NCI-H2171 (cell line): ENCODE data around the gene CRELD2.

Experiments
- DNase-seq: peaks from one replicate; lab custom pipeline; 2025; lab: John Stamatoyannopoulos, UW

CRELD2 gene

DNA sequence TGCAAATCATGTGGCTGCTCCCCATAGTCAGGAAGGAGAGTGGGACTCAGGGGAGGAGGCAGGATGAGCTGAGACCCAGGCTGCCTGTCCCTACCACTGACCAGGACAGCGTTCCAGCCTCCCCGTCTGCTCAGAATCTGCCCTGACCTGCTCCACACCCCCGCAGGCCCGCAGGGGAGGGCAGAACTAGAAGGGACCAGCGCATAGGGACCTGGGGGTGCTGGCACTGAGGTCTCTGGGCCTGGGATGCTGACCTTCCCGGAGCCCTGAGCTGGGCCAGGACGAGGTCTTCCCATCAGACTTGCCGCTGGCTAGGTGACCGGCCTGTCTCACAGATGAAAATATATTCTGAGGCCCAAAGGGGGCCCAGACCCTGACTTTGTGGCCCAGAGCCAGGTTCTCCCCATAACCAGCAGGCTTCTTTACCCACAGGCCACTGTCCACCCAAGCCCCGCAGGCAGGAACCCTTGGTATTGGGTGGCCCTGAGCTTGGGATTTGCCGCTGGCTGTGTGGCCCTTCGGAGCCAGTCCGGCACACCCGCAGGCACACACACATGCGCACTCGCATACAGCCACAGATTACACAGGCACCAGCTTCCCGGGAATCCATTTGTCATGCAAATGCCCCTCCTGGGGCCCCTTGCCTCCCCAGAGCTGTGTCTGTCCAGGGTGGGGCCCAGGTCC lies 28.3 kb downstream of the CRELD2 start:
- no peak for DNase-seq

DNA sequence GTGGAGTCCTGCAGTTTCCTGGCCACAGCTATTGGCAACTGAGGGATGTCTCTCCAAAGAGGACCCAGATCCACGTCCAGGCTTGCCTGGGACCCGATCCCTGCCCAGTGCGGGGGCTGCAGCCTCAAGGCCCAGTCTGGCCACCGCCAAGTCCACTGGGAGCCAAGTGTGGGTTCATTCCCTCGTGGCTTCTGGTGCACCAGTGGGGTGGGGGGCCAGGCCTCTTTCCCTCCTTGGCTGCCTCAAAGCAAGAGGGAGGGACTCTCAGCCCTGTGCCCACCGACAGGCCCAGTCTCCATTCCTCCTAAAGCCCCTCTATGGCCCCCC lies 28.8 kb downstream of the CRELD2 start:
- DNase-seq = no peak

DNA sequence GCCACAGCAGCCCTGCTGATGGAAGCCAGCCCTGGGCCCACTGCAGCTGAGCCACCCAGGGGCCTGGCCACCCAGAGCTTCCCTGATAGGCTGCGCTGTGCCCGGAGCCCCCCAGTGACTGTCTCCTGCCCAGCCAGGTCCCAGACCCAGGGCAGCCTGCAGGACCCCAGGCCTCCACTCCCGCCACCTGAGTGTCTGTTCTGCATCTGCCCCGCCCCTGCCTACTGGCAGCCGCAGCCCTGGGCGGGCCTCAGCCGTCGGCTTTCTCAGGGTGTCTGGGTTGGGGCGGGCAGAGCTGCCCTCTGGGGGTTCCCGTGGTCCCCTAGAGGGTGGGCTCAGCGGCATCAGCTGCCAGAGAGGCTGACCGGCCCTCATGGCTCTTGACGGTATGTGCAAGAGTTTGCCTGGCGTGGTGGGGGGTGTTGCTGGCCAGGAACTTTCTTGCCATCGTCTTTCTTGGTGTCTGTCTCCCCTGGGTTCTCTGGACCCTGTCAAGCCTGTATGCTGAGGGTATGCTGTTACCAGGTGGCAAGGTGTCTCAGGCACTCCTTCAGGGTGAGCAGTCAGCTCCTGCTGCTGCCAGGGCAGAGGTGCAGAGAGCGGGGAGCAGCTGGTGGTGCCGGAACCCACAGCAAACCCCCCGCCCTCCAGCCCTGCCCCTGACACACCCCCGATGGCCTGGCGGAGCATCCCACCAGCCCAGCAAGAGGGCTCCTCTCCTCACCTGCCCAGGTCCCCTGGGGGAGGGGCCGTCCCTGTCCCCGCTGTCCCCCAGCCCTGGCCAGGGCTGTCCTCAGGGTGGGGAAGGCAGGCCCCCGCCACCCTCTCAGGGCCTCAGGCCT lies 29.9 kb downstream of the CRELD2 start:
- no peak for DNase-seq

DNA sequence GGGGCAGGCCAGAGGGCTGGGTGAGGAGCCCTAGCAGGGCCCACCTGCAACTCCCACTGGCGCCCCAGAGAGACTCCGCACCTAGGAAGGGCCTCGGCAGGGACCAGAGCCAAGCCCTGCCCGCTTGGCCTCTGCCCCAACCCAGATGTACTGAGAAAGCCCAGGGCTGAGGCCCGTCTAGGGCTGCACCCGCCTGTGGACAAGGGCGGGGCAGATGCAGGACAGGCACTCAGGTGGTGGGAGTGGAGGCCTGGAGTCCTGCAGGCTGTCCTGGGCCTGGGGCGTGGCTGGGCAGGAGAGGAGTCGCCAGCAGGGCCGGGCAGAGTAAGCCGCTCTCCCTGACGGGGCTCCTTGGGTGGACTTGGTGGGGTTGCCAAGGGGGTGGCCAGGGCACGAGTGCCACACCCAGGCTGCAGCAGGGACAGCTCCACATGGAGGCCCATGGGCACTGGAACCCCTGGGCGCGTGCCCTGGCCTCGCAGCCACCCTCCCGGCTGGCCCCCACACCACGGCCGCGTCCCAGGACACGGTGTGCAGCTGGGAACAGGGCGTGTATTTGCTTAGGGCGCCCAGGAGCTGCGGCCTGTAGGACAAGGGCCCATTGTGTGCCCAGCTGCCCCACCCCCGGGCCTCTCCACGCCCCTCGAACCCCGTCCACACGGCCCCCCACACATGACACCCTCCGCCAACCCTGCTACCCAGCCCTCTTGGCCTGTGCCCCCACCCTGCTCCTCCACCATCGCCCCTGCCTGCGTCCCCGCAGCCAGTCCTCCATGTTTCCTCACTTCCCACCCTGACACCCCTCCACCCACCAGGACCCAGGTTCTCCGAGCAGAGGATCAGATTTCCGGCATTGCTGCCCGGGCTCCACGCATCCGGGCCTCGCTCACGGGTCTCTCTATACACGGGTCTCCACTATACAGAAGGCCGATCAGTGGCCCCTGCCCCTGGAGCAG lies 30.8 kb downstream of the CRELD2 start:
- DNase-seq = no peak

DNA sequence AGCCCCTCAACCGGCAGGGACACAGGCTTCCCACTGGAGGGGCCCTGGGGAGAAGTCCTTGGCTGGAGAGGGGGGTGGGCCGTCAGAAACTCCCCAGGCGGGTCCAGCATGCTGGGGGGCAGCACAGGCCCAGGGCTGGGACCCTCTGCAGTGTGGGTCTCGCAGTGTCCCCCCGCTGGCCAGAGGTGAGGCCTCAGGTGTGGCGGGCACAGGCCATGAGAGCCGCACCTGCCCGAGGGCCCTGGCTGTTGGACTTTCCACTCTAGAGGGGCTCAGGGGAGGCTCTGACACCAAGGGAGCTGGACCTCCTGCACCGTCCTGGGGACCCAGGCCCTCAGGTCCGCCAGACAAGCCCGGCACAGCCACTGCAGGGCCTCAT lies 31.5 kb downstream of the CRELD2 start:
- no peak for DNase-seq

DNA sequence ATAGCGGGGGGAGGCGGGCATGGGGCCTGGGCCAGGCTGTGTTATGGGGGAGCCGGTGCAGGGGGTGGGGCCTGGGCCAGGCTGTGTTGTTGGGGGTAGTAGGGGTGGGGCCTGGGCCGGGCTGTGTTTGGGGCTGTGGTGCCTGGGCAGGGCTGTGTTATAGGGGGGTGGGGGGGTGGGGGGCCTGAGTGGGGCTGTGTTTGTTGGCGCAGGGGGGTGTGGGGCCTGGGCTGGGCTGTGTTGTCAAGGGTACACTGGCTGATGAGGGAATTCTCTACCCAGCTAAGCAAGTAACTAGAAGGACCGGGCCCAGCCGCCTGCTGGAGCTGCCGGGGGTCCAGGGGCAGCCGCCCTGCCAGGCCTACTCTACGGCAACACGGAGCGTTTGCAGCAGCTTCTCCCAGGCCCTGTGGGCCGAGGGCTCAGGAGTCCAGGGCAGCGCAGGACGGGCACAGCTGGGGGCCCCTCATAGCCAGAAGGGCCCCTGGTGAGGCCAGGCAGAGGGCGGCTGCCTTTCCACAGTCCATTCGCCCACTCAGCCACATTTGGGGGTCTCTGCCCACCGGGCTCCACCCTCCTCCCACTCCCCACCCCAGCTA lies 32.1 kb downstream of the CRELD2 start:
- DNase-seq = no peak

DNA sequence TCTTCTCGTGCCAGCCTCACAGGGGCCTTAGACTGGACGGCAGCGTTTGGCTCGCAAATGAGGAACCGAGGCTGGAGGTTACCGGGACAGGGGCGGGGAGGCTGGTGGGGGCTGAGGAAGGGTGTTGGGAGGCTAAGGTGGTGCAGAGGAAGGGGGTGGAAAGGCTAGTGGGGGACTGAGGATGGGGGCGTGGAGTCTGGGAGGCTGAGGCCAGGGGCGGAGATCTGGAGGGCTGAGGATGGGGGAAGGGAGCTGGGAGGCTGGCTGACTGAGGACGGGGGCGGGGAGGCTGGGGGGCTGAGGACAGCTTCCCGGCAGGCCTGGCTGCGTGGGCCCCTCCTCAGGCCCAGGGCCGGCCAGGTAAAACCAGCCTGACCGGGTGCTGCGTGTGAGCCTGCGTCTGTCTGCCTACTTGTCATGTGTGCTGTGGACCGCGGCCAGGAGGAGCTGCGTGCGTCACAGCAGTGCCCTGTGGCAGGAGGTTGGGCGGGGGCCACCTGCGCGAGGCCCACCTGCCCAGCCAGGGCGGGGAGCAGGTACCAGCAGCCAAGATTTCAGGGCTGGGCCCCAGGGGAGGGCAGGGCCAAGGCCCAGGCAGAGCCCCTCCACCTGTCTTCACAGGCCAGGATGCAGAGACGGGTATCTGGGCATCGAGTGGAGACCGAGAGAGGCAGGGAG lies 32.7 kb downstream of the CRELD2 start:
- no peak for DNase-seq

DNA sequence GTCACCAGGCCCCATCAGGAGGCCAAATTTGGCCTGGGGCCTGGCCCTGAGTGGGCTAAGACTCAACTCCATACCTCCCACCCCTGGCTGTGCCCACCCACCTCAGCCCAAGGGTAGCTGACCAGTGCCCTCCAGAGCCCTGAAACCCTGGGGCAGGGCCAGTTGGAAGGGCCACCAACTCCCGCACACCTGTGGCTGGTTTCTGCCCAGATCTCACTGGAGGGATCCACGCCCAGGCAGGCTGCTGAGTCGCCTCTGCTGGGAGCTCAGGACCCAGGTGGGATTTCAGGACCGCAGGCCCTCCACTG lies 33.2 kb downstream of the CRELD2 start:
- DNase-seq = no peak

DNA sequence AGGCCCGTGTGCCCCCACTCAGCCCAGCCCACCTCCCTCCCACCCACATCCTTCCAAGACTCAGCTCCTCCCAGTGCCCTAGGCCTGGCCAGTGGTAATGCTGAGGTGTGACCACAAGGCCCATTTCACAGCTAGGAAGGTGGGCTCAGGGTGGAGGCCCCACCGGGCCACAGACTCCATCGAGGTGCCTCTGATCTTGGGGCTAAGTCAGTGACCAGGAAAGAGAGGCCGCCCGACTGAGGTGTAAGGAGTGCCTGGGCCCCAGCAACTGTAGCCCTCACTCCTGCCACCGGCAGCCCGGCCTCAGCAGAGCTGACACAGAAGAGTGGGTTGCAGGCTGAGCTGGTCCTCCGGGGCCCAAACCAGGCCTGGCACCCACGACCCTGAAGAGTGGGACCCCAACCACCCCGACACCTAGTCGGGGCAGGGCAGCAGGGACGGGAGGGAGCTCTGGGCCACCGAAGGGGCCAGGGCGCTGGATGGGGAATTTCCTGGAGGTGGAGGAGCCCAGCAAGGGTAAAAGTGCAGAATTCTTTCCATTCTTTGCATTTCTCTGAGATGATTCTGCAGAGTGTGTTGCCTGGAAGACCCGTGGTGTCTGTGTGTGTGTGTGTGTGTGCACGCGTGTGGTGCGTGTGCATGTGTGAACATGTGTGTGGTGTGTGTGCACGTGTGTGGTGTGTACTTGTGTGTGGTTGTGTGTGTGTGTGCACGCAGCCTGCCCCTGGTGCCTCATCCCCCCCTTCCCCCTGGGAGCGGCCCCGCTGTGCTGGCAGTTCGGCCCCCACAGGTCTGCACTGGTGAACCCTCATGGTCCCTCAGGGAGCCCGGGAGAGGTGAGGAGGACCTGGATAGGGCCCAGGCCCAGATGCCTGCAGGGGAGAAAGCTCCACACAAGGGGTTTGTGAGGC lies 33.8 kb downstream of the CRELD2 start:
- no peak for DNase-seq

DNA sequence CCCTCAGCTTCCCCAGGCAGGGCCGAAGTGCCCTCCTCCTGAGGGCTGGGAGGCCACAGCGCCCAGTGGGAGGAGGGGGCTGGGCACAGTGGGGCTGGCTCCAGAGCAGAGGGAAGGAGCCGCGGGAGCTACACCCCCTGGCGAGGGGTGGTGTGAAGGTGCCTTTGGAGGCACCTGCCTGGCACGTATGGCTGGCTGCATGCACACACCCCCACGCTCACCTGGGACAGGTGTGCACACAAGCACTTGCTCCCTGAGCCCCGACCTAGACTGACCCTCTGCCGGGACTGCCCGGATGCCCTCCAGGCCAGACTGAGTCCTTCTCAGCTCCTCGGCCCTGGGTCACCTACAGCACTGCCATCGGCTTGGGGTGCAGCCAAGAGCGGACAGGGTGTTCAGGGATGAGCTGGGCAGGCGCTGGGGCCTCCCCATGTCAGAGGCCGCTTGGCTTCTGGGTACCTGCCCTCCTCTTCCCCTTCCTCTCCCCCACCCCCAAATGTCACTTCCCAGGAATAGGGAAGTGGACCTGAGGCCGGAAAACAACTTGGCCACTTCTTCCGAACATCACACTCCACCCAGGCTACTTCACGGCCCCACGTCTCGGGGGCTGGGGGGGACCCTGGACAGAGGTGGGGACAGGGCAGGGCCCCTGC lies 34.7 kb downstream of the CRELD2 start:
- no peak for DNase-seq

DNA sequence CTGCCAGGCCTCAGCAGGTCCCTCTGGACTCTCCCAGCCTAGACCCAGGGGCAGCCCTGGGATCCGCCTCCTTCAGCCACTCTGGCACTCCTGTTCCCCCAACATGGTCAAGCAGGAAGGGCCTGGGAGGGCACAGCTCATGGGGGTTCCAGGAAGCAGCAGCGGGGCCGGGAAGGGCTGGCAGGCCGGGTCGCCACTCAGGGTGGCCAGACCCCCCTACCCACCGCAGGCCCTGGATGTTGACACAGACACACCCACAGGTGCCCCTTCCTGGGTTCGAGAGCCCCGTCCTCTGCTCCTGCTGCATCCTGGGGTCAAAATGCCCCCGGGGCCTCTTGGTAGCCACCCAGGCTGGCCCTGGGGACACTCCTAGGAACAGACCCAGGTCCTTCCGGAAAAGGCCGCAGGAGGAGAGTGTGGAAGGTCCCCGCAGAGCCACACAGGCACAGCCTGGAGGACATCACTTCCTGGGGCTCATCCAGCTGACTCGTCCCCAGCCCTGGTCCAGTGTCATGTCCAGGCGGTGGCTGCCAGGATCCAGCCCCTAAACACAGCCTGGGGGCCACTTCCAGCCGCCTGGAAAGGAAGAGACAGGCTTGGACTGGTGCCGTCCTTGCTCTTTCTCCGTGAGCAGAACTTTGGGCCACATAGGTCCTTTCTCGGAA lies 35.4 kb downstream of the CRELD2 start:
- DNase-seq = no peak

DNA sequence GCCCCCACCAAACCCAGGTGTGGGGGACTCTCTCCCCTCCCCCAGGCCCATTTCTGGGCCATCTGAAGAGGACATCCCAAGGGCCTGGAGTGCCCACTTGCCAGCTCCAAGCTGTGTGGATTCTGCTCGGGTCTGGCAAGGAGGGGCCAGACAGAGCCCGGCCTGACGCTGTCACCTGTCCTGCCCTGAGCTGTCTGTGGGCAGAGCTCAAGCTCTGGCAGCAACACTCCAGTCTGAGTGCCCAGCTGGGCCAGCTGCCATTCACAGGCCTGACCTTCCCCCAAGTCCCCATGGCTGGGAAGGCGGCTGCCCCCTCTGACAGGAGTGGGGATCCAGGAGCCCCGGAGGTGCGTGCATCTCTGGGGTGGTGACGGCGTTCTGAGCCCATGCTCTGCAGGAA lies 35.9 kb downstream of the CRELD2 start:
- DNase-seq = no peak

DNA sequence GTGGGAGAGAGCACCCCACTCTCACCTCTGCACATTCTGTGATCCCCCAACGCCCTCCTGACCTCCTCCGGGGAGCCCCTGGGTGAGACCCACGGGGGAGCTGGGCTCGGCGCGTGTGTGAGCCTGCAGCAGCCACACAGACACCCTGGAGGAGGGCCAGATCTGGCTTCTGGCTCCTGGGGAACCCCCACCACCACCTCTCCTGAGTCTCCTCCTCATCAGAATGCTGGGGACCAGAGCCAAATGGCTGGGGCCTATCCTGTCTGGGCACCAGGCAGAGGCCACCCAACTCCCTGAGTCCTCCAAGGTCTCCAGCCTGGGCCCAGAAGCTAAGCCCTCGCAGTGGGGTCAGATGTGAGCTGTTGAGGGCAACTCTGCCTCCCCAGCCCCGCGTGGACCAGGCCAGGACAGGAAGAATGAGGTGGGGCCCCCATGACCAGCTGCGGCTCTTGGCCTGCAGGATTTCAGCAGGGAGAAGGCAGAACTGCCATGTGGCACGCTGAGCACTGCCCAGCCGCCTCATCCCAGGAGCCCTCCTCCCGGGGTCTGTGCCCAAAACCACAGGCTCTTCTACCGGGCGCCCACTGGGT lies 36.7 kb downstream of the CRELD2 start:
- DNase-seq = no peak

DNA sequence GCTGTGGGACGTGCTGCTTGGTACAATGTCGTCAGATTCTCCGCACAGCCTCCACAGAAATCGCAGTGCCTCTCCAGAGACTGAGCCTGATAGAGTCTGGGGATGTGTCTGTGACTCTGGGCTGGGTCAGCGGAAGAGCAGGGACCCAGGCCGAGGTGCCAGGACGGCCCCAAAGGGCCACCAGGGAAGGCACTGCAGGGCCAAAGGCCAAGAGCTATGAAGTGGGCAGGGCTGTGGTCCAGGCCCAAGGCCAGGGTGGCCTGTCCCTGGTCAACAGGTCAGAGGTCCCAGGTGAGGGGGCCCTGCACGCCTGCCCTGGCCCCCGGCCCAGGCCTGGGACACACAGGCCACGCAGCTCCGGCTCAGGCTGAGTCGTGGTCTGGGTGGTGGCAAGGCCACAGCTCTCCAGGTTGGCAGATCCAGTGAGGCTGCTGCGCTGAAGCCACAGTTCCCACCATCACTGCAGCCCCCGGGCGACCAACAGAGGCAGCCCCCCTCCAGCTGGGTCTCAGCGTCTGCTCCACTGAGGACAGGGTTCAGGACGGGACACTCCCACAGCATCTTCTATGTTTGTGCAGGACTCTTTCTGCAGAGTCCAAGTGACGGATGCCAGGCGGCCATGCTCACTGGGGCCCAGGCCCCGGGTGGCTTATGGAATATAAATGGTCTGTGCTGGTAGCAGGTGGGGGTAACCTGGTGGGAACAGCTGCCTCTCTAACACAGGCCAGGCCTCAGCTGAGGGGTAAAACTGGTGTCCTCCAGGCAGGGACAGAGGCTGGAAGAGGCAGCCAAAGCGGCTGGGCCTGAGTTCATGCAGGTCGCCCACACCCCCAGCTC lies 37.4 kb downstream of the CRELD2 start:
- no peak for DNase-seq

DNA sequence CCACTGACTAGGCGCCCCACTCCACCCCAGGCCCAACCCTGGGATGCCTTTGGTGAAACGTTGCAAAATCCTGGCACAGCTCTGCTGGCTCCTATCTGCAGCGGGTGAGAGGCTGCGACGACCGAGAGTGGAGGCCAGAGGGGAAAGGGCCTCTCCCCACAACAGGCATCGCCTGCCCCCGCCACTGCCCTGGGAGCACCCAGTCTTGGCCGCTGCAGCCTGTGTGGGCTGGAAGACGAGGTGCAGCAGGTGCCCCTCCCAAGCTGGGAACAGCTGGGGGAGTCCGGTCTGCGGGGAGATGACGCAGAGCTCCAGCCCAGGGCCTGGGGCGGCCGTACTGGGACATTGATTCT lies 38.0 kb downstream of the CRELD2 start:
- DNase-seq = no peak

DNA sequence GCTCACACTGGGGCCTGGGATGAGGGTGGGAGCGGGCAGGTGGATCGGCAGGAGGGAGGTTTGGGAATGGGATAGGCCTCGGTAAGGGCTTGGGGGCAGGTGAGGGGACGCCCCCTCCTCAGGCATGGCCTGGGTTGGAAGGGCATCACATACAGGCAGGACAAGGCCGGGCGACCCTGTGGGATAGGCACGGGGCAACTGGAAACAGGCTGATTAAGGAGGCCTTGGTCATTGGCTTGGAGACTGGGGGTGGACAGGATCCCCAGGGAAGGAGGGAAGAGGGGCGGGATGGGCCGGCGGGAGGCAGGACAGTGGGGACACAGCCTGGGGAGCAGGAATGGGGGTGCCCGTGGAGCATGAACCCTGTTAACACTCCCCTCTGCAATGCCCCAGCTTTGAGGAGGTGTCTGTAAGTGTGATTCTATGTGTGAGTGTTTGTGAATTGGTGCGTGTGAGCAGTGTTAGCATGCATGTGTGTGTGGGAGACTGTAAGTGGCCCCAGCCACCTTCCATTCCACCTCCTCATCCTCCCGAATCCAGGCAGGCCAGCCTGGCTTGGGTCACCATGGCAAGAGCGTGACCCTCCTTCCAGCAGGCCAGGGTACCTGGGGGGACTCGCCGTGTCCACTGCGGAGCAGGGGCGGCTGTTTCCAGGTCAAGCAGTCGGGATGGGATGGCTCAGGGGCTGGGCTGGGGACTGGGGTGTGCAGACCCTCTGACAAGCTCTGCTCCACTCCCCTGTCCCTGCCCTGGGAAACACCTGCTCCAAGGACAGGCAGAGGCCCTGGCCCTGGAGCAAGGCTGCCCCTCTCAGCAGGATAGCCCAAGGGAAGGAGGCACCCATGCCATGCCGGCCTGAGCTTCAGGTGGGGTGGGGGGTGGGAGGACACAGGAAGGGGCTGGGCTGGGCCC lies 38.7 kb downstream of the CRELD2 start:
- no peak for DNase-seq

DNA sequence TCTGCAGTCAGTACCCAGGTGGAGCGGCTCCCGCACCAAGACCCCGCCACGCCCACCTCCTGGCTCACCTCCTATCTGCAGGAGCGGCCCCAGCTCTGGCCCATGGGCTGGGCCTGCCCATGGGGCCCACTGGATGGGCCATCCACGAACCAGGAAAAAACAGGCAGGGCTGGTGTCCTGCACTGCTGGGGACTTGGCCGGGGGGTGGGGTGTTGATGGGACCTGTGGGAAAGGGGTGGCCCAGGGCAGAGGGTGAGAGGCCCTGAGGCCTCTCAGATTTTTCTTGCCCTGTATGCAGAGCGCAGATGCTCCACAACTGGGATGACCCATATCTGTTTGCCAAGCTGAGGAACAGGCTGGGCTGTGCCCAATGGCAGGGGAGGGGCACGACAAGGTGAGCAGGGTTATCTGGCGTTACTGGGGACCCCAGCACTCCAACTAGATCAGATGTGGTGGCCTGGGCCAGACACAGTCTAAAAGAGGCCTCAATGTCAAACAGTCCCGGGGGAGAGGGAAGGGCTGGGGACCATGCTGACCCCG lies 39.5 kb downstream of the CRELD2 start:
- DNase-seq = no peak
